Measurements from ENCODE around the gene MBD4.

Gene MBD4

DNA sequence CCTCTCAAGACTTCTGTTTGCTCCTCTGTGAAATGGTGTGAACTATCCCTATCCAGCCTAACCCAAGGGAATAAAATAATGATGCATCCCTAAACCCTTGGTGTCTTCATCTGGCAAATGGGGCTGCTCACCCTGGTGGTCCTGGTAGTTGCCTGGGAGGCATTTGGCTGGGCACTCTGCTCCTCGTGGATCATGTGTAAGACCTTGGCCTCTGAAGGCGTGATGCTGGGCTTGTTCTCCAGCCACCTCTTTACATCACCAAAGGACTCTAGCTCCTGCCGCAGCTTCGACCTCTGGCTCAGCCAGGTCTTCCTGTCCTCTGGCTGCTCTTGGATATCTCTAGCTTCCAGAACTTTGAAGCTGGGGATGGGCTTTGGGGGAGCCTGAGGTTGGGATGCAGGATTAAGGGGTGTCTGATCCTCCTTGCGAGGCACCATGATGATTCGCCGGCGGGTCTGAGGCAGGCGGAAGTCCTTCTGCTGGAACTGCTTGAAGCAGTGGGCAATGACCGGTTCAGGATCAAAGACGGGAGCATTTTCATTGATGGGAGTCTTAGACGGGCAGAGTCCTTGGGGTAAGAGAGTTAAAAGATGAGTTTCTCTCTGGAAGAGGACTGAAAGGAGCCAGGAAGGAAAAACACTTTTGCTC lies 18.4 kb downstream of the MBD4 start:
- DNase-seq (ENCODE audit: low read depth), result no peak
- TF ChIP-seq, protein P1, sequence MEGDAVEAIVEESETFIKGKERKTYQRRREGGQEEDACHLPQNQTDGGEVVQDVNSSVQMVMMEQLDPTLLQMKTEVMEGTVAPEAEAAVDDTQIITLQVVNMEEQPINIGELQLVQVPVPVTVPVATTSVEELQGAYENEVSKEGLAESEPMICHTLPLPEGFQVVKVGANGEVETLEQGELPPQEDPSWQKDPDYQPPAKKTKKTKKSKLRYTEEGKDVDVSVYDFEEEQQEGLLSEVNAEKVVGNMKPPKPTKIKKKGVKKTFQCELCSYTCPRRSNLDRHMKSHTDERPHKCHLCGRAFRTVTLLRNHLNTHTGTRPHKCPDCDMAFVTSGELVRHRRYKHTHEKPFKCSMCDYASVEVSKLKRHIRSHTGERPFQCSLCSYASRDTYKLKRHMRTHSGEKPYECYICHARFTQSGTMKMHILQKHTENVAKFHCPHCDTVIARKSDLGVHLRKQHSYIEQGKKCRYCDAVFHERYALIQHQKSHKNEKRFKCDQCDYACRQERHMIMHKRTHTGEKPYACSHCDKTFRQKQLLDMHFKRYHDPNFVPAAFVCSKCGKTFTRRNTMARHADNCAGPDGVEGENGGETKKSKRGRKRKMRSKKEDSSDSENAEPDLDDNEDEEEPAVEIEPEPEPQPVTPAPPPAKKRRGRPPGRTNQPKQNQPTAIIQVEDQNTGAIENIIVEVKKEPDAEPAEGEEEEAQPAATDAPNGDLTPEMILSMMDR (conservative IDR thresholded peaks at IDR 0.05; ENCODE audit: control insufficient read depth, insufficient read depth, low read depth, low read length), result no peak
- H3K4me3 ChIP-seq (ENCODE audit: control insufficient read depth, low read depth, low read length), result no peak overlapping the region

DNA sequence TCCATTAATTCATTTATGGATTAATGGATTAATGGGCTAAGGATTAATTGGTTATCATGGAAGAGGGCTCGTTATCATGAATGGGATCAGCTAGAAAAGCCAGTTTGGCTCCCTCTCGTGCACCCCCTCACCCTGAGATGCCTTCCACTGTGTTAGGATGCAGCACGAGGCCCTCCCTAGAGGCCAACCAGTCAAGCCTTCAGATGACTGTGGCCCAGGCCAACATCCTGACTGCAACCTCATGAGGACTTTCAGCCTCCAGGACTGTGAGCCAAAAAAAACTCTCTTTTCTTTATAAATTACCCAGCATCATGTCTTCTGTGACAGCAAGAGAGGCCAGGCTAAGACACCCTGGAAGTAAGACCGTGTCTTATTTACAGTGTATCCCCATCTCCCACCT lies 20.3 kb downstream of the MBD4 start:
- no peak overlapping the region for H3K4me3 ChIP-seq (ENCODE audit: control insufficient read depth, low read depth, low read length)
- TF ChIP-seq, protein P1 (conservative IDR thresholded peaks at IDR 0.05; ENCODE audit: control insufficient read depth, insufficient read depth, low read depth, low read length), result no peak
- DNase-seq (ENCODE audit: low read depth), result no peak

DNA sequence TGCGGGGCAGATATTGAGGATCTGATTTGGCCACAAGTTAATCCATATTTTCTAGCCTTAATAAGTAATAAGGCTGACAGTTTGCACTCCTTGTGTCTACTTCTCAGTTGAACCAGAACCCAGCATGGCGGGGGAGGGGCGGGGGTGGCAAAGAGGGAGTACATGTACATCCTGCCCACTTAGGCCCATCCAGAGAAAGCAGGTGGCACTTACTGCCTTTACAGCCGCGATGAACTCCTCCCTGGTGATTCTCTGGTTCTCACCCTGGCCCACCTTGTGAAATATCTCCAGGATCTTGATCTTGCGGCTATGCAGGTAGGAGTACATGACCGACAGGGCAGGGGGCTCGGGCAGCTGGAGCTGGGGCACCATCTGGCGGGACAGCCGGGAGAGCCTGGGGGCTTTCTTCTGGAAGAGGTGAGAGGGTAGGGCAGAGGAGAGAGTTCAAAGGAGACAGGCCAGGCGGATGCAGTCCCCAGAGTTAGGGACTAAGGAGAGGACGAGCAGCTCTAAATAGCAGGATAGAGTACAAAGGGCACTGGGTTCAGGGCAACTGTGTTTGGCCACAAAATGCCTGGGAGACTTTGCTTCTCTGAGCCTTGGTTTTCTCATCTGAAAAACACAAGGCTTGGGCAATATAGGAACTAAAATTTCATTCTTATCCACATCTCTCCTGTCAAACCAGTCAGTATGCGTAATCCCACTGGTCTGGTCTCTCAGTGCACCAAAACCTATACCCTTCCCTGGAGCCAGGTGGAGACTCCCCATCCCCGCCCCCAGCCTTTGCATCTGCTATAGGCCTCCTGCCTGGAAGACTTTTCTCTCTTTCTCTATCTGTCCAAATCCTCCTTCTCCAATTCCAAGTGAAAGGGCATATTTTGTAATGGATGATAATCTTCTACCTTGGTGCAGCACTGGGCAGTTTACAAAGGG lies 21.4 kb downstream of the MBD4 start:
- TF ChIP-seq, protein P1 (conservative IDR thresholded peaks at IDR 0.05; ENCODE audit: control insufficient read depth, insufficient read depth, low read depth, low read length), result no peak
- no peak for DNase-seq (ENCODE audit: low read depth)
- no peak overlapping the region for H3K4me3 ChIP-seq (ENCODE audit: control insufficient read depth, low read depth, low read length)

DNA sequence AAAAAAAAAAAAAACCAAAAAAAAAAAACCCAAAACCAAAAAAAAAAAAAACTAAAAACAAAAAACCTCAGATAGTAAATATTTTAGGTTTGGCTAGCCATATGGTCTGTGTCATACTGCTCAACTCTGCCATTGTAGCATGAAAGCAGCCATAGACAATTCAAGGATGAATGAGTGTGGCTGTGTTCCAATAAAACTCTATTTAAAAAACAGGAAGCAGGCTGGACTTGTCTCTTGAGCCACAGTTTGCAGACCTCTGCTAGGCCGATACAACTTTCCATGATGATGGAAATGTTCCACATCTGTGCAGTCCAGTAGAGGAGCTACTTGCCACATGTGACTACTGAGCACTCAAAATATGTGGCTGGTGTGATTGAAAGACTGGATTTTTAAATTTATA lies 22.4 kb downstream of the MBD4 start:
- H3K4me3 ChIP-seq (ENCODE audit: control insufficient read depth, low read depth, low read length), result no peak overlapping the region
- TF ChIP-seq, protein P1 (conservative IDR thresholded peaks at IDR 0.05; ENCODE audit: control insufficient read depth, insufficient read depth, low read depth, low read length), result no peak
- DNase-seq (ENCODE audit: low read depth), result peak; percentile 36

DNA sequence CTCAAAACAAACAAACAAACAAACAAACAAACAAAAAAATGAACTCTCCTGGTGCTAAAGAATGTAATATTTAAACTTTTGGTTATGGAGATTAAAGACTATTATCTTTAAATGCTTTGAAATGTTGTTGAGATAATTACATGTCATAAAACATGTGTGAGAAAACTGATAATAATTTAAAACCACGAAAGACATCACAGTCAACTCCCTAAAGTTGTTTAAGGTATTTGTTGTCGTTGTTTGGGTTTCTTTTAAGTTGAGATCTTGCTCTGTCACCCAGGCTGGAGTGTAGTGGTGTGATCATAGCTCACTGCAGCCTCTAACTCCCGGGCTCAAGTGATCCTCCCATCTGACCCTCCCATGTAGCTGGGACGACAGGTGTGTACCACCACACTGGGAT lies 23.3 kb downstream of the MBD4 start:
- TF ChIP-seq, protein P1 (conservative IDR thresholded peaks at IDR 0.05; ENCODE audit: control insufficient read depth, insufficient read depth, low read depth, low read length), result no peak
- no peak overlapping the region for H3K4me3 ChIP-seq (ENCODE audit: control insufficient read depth, low read depth, low read length)
- no peak for DNase-seq (ENCODE audit: low read depth)

DNA sequence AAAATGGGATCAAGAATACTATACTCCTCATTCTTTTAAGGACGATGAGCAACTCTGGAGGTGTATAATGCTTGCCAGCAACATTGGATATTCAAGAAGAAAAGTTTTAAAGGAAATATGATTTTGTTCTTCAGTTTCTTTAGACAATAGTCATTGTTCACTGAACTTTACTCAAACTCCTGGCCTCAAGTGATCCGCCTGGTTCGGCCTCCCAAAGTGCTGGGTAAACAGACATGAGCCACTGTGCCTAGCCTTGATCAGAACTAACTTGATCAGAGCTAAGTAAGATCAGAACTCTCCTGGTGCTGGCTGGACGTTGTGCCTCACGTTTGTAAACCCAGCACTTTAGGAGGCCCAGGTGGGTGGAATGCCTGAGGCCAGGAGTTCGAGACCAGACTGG lies 23.9 kb downstream of the MBD4 start:
- H3K4me3 ChIP-seq (ENCODE audit: control insufficient read depth, low read depth, low read length), result no peak overlapping the region
- no peak for DNase-seq (ENCODE audit: low read depth)
- TF ChIP-seq, protein P1 (conservative IDR thresholded peaks at IDR 0.05; ENCODE audit: control insufficient read depth, insufficient read depth, low read depth, low read length), result no peak

All from fibroblast of mammary gland (primary cell).